PC-9 (cell line): ENCODE measurements around the gene DECR2. TPM values are rescaled to one million over a fixed set of nuclear protein-coding genes. Genes with fewer than 3 reads are reported as not detected.
"Not testable (repeated sequence)": the region's sequence is repeated elsewhere in the genome, so short reads cannot be mapped to it uniquely, and the experiment has no call there.

Experiments
- BruUV-seq: library from RNA; stranded (reverse); fragments of 400-500 nt; replicated peaks from 2 replicates; lab custom pipeline; 2021; lab: Mats Ljungman, UMichigan
- CTCF ChIA-PET: fragments of 300-600 bp; sonication (Branson Sonifier 250); formaldehyde crosslinking; loops from one replicate; lab custom pipeline; 2022; ENCODE audit warnings: antibody characterized with exemption; lab: Charles Lee
- POLR2A ChIA-PET: fragments of 300-600 bp; sonication (Branson Sonifier 250); formaldehyde crosslinking; loops from one replicate; lab custom pipeline; 2022; ENCODE audit warnings: antibody characterized with exemption; ENCODE audit not compliant: unreplicated experiment; lab: Charles Lee
- DNase-seq, 2 experiments: peaks; one replicate each; pipeline versions ENCODE4 v3.0.0 to v3.0.0-alpha.2; 2015 to 2022; ENCODE audit warnings: mixed read lengths in 1 of 2
- H2AFZ ChIP-seq: fragments of 200-600 bp; sonication (generic); 2 replicates; pipeline ENCODE4 v1.8.1; 2017; ENCODE audit warnings: antibody characterized with exemption
- H3F3A ChIP-seq: fragments of 200-600 bp; sonication (generic); 2 replicates; pipeline ENCODE4 v1.8.1; 2017; ENCODE audit warnings: antibody characterized with exemption, mild to moderate bottlenecking, low read depth; ENCODE audit not compliant: insufficient read depth
- H3K27ac ChIP-seq: fragments of 200-600 bp; sonication (generic); 2 replicates; pipeline ENCODE4 v1.6.1; 2016; ENCODE audit warnings: mixed run types
- H3K27me3 ChIP-seq: fragments of 200-600 bp; sonication (generic); 2 replicates; pipeline ENCODE4 v1.6.1; 2016; ENCODE audit warnings: low read depth, mixed run types; ENCODE audit not compliant: insufficient read depth
- H3K36me3 ChIP-seq: fragments of 200-600 bp; sonication (generic); 2 replicates; pipeline ENCODE4 v1.6.1; 2016; ENCODE audit warnings: low read depth, mixed run types
- H3K4me1 ChIP-seq: fragments of 200-600 bp; sonication (generic); replicated peaks from 2 replicates; pipeline ENCODE4 v1.6.1; 2016; ENCODE audit warnings: mixed run types; ENCODE audit not compliant: insufficient read depth
- H3K4me2 ChIP-seq: fragments of 200-600 bp; sonication (generic); 2 replicates; pipeline ENCODE4 v1.6.1; 2017; ENCODE audit warnings: mixed run types
- H3K4me3 ChIP-seq: fragments of 200-600 bp; sonication (generic); 2 replicates; pipeline ENCODE4 v1.6.1; 2016; ENCODE audit warnings: mixed run types
- H3K79me2 ChIP-seq: fragments of 200-600 bp; sonication (generic); 2 replicates; pipeline ENCODE4 v1.6.1; 2017; ENCODE audit warnings: low read depth, mixed run types
- H3K9me2 ChIP-seq: fragments of 200-600 bp; sonication (generic); 2 replicates; pipeline ENCODE4 v1.8.1; 2017; ENCODE audit warnings: mild to moderate bottlenecking; ENCODE audit not compliant: insufficient read depth
- H3K9me3 ChIP-seq: fragments of 200-600 bp; sonication (generic); 2 replicates; pipeline ENCODE4 v1.8.1; 2016; ENCODE audit warnings: low read depth; ENCODE audit not compliant: insufficient read depth
- H4K20me1 ChIP-seq: fragments of 200-600 bp; sonication (generic); 2 replicates; pipeline ENCODE4 v1.8.1; 2017; ENCODE audit not compliant: insufficient read depth
- CTCF ChIP-seq: fragments of 200-600 bp; sonication (generic); conservative IDR thresholded peaks from 2 replicates; pipeline ENCODE4 v1.6.1; 2017; ENCODE audit warnings: mixed run types, antibody characterized with exemption, mild to moderate bottlenecking, moderate library complexity
- EZH2 ChIP-seq: fragments of 200-600 bp; sonication (generic); IDR thresholded peaks from 2 replicates; pipeline ENCODE4 v1.8.0; 2017; ENCODE audit warnings: antibody characterized with exemption, low read depth
- intact Hi-C: fragments of 100-400 bp; cut with micrococcal nuclease; formaldehyde crosslinking; loops from one replicate; pipeline ENCODE4 v1.10.0; 2022; ENCODE audit not compliant: unreplicated experiment
- total RNA-seq: library from RNA; stranded (reverse); gene quantifications from 2 replicates; pipeline ENCODE4 v1.2.3, GENCODE V29; 2021

The DECR2 gene
- total RNA-seq, 1 experiment from 2014 or later: 65.4 TPM

GRCh38 chr16:377419-377951 is 24.2 kb upstream of the DECR2 start:
- Histone ChIP-seq H2AFZ (no peak overlapping the region), H3K27me3 (no peaks in the 10 kb centered on the region)
- BruUV-seq: no TSS peak

GRCh38 chr16:378113-378820 is 23.4 kb upstream of the DECR2 start:
- H4K20me1 ChIP-seq, POLR2A ChIA-PET, intact Hi-C loops, H3K36me3 ChIP-seq, H3K9me2 ChIP-seq, BruUV-seq, H3K9me3 ChIP-seq, H2AFZ ChIP-seq, H3K27ac ChIP-seq, H3K4me3 ChIP-seq, H3K4me1 ChIP-seq, H3K4me2 ChIP-seq, DNase-seq, H3K79me2 ChIP-seq, H3K27me3 ChIP-seq, CTCF ChIA-PET: not testable (repeated sequence)
- H3F3A ChIP-seq: peaks cover 11% of the 10 kb centered on the region; the same call in 1 of the 2 replicates

More at GRCh38 chr16:377419-377951, 24.2 kb upstream of the DECR2 start:
- Histone ChIP-seq H3K79me2 (no peaks in the 10 kb centered on the region), H3K4me2 (no peak overlapping the region), H3K27ac (no peak overlapping the region), H3K4me3 (no peak overlapping the region), H3K9me3 (no peaks in the 10 kb centered on the region), H4K20me1 (no peaks in the 10 kb centered on the region), H3K9me2 (no peaks in the 10 kb centered on the region), H3F3A (0 out of 2 replicates have a peak, but pooled peaks cover 5% of the 10 kb centered on the region), H3K36me3 (no peaks in the 10 kb centered on the region), H3K4me1 (no peaks in the 10 kb centered on the region)
- no peak for DNase-seq
- ChIA-PET POLR2A (no interaction called here), CTCF (no interaction called here)
- TF ChIP-seq CTCF (no peak), EZH2 (no peak)
- intact Hi-C loops: no loop called here

GRCh38 chr16:378821-379182 is 22.9 kb upstream of the DECR2 start:
- H3K4me2 ChIP-seq: no peak overlapping the region
- CTCF ChIA-PET: no interaction called here
- no TSS peak for BruUV-seq
- no peak overlapping the region for H2AFZ ChIP-seq
- TF ChIP-seq CTCF (no peak), EZH2 (no peak)
- H3K9me3 ChIP-seq: no peaks in the 10 kb centered on the region
- no peak overlapping the region for H3K27ac ChIP-seq
- intact Hi-C loops: no loop called here
- DNase-seq: no peak
- H3F3A ChIP-seq: peaks cover 16% of the 10 kb centered on the region; the same call in 1 of the 2 replicates
- POLR2A ChIA-PET: interaction anchor here (0.7 kb wide), 1 partner anchor 62 kb away, joined by 3 read pairs; no protein-coding TSS in a partner anchor
- H3K4me1 ChIP-seq: no peaks in the 10 kb centered on the region
- no peaks in the 10 kb centered on the region for H3K27me3 ChIP-seq
- no peaks in the 10 kb centered on the region for H3K36me3 ChIP-seq
- H3K4me3 ChIP-seq: no peak overlapping the region
- H3K9me2 ChIP-seq: no peaks in the 10 kb centered on the region
- no peaks in the 10 kb centered on the region for H4K20me1 ChIP-seq
- no peaks in the 10 kb centered on the region for H3K79me2 ChIP-seq
